ENCODE results near the gene VWA5B2.

Gene VWA5B2

DNA sequence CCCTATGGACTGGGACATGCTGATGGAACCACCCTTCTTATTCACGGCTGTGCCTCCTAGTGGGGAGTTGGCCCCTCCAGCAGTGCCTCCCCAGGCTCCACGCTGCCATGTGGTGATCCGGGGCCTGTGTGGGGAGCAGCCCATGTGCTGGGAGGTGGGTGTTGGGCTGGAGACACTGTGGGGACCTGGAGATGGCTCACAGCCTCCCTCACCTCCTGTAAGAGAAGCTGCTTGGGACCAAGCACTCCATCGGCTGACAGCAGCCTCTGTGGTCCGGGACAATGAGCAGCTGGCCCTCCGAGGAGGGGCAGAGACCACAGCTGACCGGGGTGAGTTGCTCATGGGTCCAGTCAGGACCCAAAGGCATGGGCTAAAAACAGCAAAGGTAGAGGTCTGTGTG is 10.3 kb downstream of the VWA5B2 start:
- Histone ChIP-seq H3K27me3 (ENCODE audit: insufficient read depth, low read length) (peaks cover 29% of the 10 kb centered on the region), H3K9me3 (ENCODE audit: low read length) (no peaks in the 10 kb centered on the region), H3K36me3 (ENCODE audit: insufficient read depth, low read length) (peaks cover 28% of the 10 kb centered on the region), H3K4me1 (ENCODE audit: insufficient read depth, low read length) (no peaks in the 10 kb centered on the region), H3K4me3 (ENCODE audit: low read length) (no peak overlapping the region), H2AFZ (ENCODE audit: low read depth, low read length) (no peak overlapping the region)

GRCh38 chr3:184240384-184241140 is 11.2 kb downstream of the VWA5B2 start:
- Histone ChIP-seq H3K4me3 (ENCODE audit: low read length) (no peak overlapping the region), H3K9me3 (ENCODE audit: low read length) (no peaks in the 10 kb centered on the region), H3K36me3 (ENCODE audit: insufficient read depth, low read length) (peaks cover 32% of the 10 kb centered on the region), H3K27me3 (ENCODE audit: insufficient read depth, low read length) (peaks cover 21% of the 10 kb centered on the region), H3K4me1 (ENCODE audit: insufficient read depth, low read length) (no peaks in the 10 kb centered on the region), H2AFZ (ENCODE audit: low read depth, low read length) (no peak overlapping the region)

DNA sequence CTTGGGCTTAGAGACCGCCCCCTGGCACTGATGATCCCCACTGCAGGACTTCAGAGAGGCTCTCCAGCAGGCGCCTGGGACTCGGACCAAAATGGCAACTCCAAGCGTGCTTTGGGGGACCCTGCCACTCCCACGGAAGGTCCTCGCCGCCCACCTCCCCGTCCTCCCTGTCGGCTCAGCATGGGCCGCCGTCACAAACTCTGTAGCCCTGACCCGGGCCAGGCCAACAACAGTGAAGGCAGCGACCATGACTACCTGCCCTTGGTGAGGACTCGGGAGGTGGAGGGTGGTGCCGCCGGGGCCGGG is 11.7 kb downstream of the VWA5B2 start:
- Histone ChIP-seq H3K27me3 (ENCODE audit: insufficient read depth, low read length) (peaks cover 16% of the 10 kb centered on the region), H3K9me3 (ENCODE audit: low read length) (no peaks in the 10 kb centered on the region), H3K4me3 (ENCODE audit: low read length) (no peak overlapping the region), H2AFZ (ENCODE audit: low read depth, low read length) (no peak overlapping the region), H3K36me3 (ENCODE audit: insufficient read depth, low read length) (peaks cover 37% of the 10 kb centered on the region), H3K4me1 (ENCODE audit: insufficient read depth, low read length) (no peaks in the 10 kb centered on the region)

DNA sequence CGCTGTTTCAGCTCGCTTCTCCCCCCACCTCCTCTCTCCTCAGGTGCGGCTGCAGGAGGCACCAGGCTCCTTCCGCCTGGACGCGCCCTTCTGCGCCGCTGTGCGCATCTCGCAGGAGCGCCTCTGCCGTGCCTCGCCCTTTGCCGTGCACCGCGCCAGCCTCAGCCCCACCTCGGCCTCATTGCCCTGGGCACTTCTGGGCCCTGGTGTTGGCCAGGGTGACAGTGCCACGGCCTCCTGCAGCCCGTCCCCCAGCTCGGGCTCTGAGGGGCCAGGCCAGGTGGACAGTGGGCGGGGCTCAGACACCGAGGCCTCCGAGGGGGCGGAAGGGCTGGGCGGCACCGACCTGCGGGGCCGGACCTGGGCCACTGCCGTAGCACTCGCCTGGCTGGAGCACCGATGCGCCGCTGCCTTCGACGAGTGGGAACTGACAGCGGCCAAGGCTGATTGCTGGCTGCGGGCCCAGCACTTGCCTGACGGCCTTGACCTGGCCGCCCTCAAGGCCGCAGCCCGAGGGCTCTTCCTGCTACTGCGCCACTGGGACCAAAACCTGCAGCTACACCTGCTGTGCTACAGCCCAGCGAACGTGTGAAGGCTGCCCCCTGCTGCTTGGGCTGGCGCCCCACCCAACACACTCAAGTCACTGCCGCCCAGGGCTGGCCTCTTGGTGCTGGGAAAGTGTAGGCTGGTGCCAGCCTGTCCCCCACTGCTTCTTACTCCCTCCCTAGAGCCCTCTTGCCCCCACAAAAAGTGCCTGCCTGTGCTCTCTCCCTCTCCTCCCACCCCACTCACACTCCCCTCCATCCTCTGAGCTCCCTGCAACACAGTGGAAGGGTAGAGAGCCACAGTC is 12.3 kb downstream of the VWA5B2 start:
- Histone ChIP-seq H3K9me3 (ENCODE audit: low read length) (no peaks in the 10 kb centered on the region), H3K4me3 (ENCODE audit: low read length) (no peak overlapping the region)

GRCh38 chr3:184242297-184242685 is 12.9 kb downstream of the VWA5B2 start:
- H3K27me3 ChIP-seq (ENCODE audit: insufficient read depth, low read length), result peaks cover 4% of the 10 kb centered on the region
- H3K4me1 ChIP-seq (ENCODE audit: insufficient read depth, low read length), result no peaks in the 10 kb centered on the region
- H3K9me3 ChIP-seq (ENCODE audit: low read length), result no peaks in the 10 kb centered on the region
- H3K36me3 ChIP-seq (ENCODE audit: insufficient read depth, low read length), result peaks cover 37% of the 10 kb centered on the region
- H3K4me3 ChIP-seq (ENCODE audit: low read length), result no peak overlapping the region
- H2AFZ ChIP-seq (ENCODE audit: low read depth, low read length), result no peak overlapping the region

More for the DNA sequence above, 12.3 kb downstream of the VWA5B2 start:
- H3K4me1 ChIP-seq (ENCODE audit: insufficient read depth, low read length), result no peaks in the 10 kb centered on the region
- peaks cover 37% of the 10 kb centered on the region for H3K36me3 ChIP-seq (ENCODE audit: insufficient read depth, low read length)
- H2AFZ ChIP-seq (ENCODE audit: low read depth, low read length), result no peak overlapping the region
- H3K27me3 ChIP-seq (ENCODE audit: insufficient read depth, low read length), result peaks cover 10% of the 10 kb centered on the region

- H3K4me1 ChIP-seq (ENCODE audit: insufficient read depth, low read length), result peaks cover 7% of the 10 kb centered on the region
- no peaks in the 10 kb centered on the region for H3K27me3 ChIP-seq (ENCODE audit: insufficient read depth, low read length)
- peaks cover 18% of the 10 kb centered on the region for H3K36me3 ChIP-seq (ENCODE audit: insufficient read depth, low read length)
- H3K9me3 ChIP-seq (ENCODE audit: low read length), result no peaks in the 10 kb centered on the region
- peak within 1 kb of the TSS; percentile 82 for H3K4me3 ChIP-seq (ENCODE audit: low read length)
- H2AFZ ChIP-seq (ENCODE audit: low read depth, low read length), result peak within 1 kb of the TSS; percentile 99
Measured at GRCh38 chr3:184248454-184249411, 19.3 kb downstream of the VWA5B2 start, which contains the start of gene ALG3. Gene ALG3 (minus strand): TSS chr3:184248962. CDS start chr3:184248940, 22 bp downstream.

GRCh38 chr3:184249412-184250166 is 20.2 kb downstream of the VWA5B2 start, which contains the start of gene EEF1AKMT4:
Gene EEF1AKMT4 (plus strand): TSS chr3:184249672. CDS start chr3:184249695, 23 bp downstream.
- Histone ChIP-seq H2AFZ (ENCODE audit: low read depth, low read length) (peak within 1 kb of the TSS; percentile 99), H3K9me3 (ENCODE audit: low read length) (no peaks in the 10 kb centered on the region), H3K36me3 (ENCODE audit: insufficient read depth, low read length) (peaks cover 11% of the 10 kb centered on the region), H3K4me1 (ENCODE audit: insufficient read depth, low read length) (peaks cover 7% of the 10 kb centered on the region), H3K4me3 (ENCODE audit: low read length) (peak within 1 kb of the TSS; percentile 82), H3K27me3 (ENCODE audit: insufficient read depth, low read length) (no peaks in the 10 kb centered on the region)

DNA sequence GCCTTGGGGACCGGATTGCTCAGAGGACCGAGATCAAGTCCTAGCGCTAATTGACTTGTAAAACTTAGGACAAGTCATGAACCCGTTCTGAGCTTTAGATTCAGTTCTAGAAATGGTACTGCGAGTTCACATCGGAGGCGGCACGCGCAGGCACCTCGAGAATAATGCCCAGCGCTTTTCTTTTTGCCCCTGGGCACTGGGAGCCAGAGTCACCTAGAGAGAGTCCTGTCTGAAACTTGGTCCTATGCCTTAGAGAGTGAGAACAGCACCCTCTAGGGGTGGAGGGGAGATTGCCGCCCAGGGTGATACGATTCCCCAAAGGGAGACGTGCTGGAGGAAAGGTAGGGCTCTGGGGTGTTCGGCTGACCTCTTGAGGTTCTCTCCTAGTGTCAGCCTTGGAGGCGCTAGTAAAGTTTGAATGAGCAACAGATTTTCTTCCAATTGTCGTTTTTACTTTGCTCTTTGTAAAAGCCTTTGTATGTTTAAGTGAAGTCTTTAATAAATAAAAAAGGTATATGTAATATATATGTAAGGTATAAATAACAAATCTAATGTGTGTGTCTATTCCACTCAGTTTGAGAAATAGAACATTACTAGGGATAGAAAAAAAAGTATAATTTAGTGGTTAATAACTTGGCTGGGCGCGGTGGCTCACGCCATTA is 20.9 kb downstream of the VWA5B2 start:
- Histone ChIP-seq H3K27me3 (ENCODE audit: insufficient read depth, low read length) (no peaks in the 10 kb centered on the region), H3K36me3 (ENCODE audit: insufficient read depth, low read length) (peaks cover 6% of the 10 kb centered on the region)

DNA sequence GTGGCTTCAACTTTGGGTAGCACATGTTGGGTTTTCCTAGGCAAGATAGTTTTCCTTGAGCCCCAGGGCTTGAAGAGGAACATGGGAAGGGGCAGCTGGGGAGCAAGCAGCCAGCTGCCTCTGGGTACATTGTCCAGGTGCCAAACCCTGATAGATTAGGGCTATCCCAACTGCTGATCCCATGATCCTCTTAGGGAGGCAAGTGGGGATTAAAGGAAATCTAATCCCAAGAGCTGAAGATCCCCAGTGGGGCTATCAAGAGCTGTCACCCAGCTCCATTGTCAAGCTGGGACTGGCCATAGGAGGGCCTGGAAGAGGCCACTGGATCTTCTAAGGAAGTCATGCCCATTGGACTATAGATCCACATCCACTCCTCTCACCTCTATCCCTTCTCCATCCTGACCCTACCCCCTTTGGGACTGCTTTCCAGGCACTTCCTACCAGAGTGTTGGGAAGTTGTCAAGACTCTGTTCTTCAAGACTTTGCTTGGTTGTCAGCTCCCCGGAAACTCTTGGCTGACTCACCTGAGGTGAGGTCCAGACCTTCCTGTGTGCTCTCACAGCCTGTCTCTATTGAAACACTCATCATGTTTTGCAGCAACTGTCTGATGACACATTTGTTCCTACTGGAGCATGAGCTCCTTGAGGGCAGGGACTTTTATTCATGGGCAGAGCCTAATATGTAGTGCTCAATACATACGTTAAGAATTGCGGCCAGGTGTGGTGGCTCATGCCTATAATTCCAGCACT is 26.1 kb downstream of the VWA5B2 start:
- no peaks in the 10 kb centered on the region for H3K36me3 ChIP-seq (ENCODE audit: insufficient read depth, low read length)
- no peaks in the 10 kb centered on the region for H3K27me3 ChIP-seq (ENCODE audit: insufficient read depth, low read length)
- no peak overlapping the region for H3K4me3 ChIP-seq (ENCODE audit: low read length)
- H2AFZ ChIP-seq (ENCODE audit: low read depth, low read length), result no peak overlapping the region
- H3K9me3 ChIP-seq (ENCODE audit: low read length), result no peaks in the 10 kb centered on the region
- no peaks in the 10 kb centered on the region for H3K4me1 ChIP-seq (ENCODE audit: insufficient read depth, low read length)

More for the DNA sequence above, 20.9 kb downstream of the VWA5B2 start:
- H3K4me3 ChIP-seq (ENCODE audit: low read length), result peak overlapping the region; percentile 82
- H3K9me3 ChIP-seq (ENCODE audit: low read length), result no peaks in the 10 kb centered on the region
- peak overlapping the region; percentile 99 for H2AFZ ChIP-seq (ENCODE audit: low read depth, low read length)
- H3K4me1 ChIP-seq (ENCODE audit: insufficient read depth, low read length), result peaks cover 7% of the 10 kb centered on the region

GRCh38 chr3:184257083-184257915 is 27.9 kb downstream of the VWA5B2 start:
- H3K27me3 ChIP-seq (ENCODE audit: insufficient read depth, low read length), result no peaks in the 10 kb centered on the region
- no peak overlapping the region for H3K4me3 ChIP-seq (ENCODE audit: low read length)
- H2AFZ ChIP-seq (ENCODE audit: low read depth, low read length), result no peak overlapping the region
- H3K4me1 ChIP-seq (ENCODE audit: insufficient read depth, low read length), result peaks cover 6% of the 10 kb centered on the region
- no peaks in the 10 kb centered on the region for H3K9me3 ChIP-seq (ENCODE audit: low read length)
- no peaks in the 10 kb centered on the region for H3K36me3 ChIP-seq (ENCODE audit: insufficient read depth, low read length)

DNA sequence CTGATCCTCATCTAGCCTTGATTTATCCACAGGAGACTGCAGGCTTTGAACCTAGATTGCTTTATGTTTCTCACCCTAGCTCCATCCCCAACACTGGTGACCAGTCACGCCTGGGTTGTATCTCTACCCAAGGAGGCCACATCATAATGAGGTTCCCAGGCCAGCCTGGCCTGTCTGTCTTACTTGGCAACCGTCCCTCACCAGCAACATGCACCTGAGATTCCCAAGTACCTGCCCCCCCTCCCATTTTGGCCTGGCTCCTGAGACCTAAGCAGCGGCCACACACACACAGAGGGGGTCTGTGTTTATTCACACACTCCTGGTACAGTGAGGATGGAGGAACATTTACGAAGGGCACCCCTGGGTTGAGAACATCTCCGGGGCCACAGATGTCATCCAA is 29.5 kb downstream of the VWA5B2 start:
- Histone ChIP-seq H3K4me3 (ENCODE audit: low read length) (no peak overlapping the region), H2AFZ (ENCODE audit: low read depth, low read length) (no peak overlapping the region), H3K36me3 (ENCODE audit: insufficient read depth, low read length) (no peaks in the 10 kb centered on the region), H3K4me1 (ENCODE audit: insufficient read depth, low read length) (peaks cover 10% of the 10 kb centered on the region), H3K9me3 (ENCODE audit: low read length) (no peaks in the 10 kb centered on the region), H3K27me3 (ENCODE audit: insufficient read depth, low read length) (peaks cover 9% of the 10 kb centered on the region)
